Measurements from ENCODE around the gene IREB2.

DNA sequence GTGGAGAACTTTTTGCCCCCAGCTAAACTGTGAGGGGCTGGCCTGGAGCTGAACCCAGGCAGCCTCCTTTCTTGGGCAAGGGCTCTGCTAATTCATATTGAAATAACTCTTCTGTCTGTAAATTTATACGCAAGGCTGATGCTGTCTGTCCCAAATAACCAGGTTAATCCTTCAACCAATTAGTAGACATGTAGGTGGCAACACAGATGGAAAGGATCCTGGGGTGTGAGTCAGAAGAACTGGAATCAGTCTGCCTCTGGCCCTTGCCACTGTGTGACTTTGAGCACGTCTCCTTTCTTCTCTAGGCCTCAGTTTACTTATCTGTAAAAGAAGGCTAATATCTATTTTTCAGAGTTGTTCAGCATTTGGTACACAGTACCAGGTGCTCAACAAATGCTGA is 48.3 kb upstream of the IREB2 start:
- TF ChIP-seq, protein P1, sequence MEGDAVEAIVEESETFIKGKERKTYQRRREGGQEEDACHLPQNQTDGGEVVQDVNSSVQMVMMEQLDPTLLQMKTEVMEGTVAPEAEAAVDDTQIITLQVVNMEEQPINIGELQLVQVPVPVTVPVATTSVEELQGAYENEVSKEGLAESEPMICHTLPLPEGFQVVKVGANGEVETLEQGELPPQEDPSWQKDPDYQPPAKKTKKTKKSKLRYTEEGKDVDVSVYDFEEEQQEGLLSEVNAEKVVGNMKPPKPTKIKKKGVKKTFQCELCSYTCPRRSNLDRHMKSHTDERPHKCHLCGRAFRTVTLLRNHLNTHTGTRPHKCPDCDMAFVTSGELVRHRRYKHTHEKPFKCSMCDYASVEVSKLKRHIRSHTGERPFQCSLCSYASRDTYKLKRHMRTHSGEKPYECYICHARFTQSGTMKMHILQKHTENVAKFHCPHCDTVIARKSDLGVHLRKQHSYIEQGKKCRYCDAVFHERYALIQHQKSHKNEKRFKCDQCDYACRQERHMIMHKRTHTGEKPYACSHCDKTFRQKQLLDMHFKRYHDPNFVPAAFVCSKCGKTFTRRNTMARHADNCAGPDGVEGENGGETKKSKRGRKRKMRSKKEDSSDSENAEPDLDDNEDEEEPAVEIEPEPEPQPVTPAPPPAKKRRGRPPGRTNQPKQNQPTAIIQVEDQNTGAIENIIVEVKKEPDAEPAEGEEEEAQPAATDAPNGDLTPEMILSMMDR (IDR thresholded peaks at IDR 0.05; ENCODE audit: extremely low read depth in 1 of 2, insufficient read depth in 1 of 2, low read depth in 1 of 2, low read length in 2 of 2), result no peak
- TF ChIP-seq POLR2A (IDR thresholded peaks at IDR 0.05; ENCODE audit: low read depth, low read length) (no peak), JUN (IDR thresholded peaks at IDR 0.05; ENCODE audit: borderline replicate concordance, insufficient read depth, insufficient read length, low read depth) (no peak), EZH2 (IDR thresholded peaks at IDR 0.05; ENCODE audit: borderline replicate concordance, low read depth, low read length, severe bottlenecking) (no peak), POLR2AphosphoS5 (IDR thresholded peaks at IDR 0.05; ENCODE audit: insufficient read depth, low read depth, low read length) (no peak)
- TF ChIP-seq, protein P2, sequence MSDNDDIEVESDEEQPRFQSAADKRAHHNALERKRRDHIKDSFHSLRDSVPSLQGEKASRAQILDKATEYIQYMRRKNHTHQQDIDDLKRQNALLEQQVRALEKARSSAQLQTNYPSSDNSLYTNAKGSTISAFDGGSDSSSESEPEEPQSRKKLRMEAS (IDR thresholded peaks at IDR 0.05; ENCODE audit: insufficient read depth, insufficient read length), result no peak

Data from endothelial cell of umbilical vein (primary cell).